Effector CD8-positive, alpha-beta T cell (primary cell): ENCODE results near the gene TEX12.
"Not testable (repeated sequence)": the region's sequence is repeated elsewhere in the genome, so short reads cannot be mapped to it uniquely, and the experiment has no call there.

Experiments used
- DNase-seq: peaks from one replicate; lab custom pipeline; 2025; lab: John Stamatoyannopoulos, UW

TEX12 gene

DNA sequence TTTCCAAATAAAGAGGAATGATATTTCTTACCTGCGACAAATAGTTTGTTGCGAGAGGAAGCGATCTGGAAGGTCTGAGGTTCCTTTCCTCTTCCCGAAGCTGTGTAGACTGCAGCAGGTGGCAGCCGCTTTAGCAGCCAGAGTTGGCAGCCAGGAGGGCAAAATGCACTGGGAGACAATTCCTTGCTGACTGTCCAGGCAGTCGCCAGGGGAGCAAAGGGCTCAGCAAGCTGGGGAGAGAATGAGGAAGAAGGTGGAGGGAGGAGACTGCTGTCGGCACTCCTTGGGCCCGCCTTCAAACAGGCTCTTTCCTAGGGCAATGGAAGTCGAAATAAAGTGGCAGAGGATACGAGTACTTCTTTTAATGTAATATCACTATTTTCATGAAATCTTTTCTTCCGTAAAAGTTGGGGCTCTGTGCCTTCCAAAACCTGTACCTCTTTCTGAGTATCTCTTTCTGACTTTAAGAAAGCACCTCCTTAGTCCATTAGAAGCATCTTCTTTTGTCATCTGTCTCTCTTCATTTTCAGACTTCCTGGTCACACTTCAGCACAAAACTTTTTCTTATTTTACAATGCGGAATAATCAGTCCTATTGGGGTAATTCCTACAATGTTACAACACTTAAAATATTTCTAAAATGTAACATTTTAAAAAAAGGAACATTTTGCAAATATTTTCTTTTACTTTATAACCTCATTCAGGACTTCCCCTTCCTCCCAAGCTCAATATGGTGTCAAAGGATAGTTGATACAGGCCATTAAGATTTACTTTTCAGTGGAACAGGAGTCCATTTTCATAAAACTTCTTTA lies 3.1 kb upstream of the TEX12 start, which contains the start of gene IL18:
Gene IL18, minus strand, starts transcription at position 220 of the 811 bp plus-strand sequence. CDS start 9,041 bp downstream, outside the sequence.
- DNase-seq: no peak

DNA sequence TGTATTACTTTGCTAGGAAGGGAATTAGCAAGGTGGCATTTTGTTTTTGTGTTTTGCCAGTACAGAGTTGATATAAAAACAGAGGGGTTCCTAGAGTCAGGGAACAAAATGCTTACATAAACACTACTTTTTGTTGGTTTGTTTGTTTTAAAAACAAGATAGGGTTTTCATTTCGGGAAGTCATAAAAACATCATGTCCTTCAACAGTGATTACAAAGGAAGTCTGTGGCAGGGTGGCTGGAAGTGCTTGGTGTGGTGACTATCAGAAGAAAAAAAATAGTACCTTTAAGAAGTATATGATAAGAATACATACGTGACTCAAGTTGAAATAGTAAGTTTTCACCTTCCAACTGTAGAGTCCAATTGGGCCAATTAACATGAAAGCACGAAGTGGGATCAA lies 2.1 kb upstream of the TEX12 start:
- no peak for DNase-seq

DNA sequence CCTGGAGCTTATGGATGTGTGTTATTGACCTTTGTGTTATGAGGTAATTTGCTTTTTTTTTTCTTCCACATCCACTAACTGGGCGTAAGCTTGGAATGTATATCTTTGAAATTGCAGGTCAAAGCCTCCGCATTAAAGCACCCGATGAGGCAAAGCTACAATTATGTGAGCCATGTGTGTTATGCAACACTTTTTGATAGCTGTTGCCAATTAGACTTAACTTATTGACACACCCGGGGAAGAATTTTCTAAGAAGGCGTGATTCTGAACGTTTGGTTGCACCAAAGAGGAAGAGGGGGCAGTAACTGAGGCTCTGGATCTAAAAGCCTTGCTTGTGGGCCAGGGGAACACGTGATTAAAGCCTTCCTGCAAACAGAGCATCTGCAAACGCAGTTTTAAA lies 610 bp upstream of the TEX12 start:
- no peak for DNase-seq

DNA sequence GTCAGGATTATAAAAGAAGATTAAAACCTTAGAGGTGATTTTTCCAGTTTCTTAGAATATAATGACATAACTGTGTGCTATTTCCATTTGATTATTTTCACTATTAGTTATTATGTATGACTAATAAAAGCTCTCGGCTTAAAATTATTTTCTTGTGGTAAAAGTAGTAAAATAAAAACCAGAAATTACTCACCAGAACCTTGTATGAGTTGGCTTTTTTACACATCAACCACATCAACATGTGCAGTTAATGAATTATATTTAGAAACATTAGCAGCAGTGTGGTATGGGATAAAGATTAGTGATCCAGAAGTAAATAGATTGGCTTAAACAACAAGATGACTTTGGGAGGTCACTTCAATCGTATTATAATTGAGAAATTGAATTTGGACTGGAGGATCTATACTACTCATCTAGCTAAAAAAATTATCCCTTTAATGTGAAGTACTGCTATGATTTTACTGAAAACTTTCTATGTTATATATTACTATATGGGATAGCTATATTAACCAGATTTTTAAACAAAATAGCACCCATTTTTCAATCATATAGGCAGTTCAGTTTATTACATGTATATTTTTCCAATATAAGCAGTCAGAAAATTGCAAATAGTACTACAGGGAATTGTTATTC lies 5.3 kb downstream of the TEX12 start:
- DNase-seq: no peak

DNA sequence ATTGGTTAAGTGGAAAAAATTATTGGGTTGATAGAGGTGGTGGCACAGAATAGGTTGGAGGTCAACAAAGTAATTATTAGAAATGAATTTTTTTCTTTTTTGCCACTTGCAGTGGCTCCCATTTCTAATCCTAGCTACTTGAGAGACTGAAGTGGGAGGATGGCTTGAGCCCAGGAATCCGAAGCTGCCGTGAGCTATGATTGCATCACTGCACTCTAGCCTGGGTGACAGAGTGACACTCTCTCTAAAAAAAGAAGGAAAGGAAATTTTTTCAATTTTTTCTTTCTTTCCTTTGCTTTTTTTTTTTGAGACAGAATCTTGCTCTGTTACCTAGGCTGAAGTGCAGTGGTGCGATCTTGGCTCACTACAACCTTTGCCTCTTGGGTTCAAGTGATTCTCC lies 6.0 kb downstream of the TEX12 start:
- DNase-seq: no peak

DNA sequence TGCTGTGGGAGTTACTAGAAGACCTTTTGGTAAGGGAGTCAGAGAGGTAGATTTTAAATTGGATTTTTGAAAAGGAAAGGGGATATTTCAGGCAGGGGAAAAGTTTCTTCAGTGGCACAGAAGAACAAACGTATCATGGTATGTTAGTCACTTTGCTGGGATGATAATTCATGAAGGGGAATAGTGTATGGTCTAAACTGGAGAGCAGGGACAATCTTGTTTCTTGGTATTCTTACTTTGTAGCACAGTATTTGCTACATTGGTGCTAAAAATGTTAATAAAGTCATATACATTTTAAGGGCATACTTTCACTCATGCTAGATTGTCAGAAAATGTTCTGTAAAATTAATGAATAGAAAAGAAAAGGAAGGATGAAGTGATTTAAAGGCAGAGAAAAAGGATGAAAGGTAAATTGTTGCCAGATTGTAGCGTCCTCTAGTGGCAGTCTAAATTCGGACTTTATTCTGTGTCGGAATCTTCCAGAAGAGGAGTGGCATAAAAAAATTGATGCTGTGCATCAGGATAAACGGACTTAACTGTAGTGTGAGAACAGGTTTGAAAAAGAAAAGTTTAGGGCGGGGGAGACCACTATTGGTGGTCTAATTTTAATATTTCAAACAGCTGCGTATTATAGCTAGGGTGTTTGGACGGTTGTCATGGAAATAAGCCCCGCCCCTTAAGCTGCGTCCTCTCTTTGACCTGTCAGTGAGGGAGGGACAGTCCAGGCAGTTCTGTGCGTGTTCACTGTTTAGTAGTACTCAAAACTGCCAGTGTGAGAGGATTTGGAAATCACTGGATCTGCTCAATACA lies 7.8 kb downstream of the TEX12 start, which contains the start of gene BCO2:
Gene BCO2, plus strand, starts transcription at position 724 of the 810 bp plus-strand sequence. CDS start 90 bp downstream, outside the sequence.
- no peak for DNase-seq

DNA sequence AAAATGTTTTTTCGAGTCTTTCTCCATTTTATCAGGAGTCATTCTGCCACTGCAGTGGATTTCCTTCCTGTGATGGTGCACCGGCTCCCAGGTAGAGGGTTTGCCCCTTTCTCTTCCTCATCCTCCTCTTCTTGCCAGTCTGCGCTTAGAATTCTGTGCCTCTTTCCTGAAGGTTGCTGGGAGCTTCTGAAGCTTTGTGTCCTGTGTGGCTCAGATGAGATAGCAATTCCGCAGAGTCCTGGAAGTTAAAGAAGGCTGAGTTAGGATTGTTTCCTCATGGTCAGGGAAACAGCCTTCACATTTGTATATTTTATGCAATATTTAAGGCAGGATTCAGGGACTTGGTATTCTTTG lies 8.4 kb downstream of the TEX12 start:
- DNase-seq: no peak

DNA sequence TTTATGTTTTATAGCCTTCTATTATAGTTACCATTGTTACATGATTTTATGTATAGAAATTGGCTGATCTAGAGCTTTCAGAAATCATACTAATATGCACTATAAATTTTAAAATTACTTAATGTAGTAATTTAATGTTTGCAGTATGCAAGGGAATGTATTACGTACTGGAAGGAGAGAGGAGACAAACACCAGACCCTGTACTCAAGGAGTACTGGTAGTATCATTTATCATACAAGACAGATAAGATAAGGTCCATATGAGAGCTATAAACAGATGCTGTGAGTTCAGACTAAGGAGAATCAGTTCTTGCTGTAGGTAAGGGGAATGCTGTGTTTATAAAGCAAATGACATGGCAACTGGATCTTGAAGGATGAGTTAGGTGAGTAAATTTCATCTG lies 8.9 kb downstream of the TEX12 start:
- DNase-seq: no peak

DNA sequence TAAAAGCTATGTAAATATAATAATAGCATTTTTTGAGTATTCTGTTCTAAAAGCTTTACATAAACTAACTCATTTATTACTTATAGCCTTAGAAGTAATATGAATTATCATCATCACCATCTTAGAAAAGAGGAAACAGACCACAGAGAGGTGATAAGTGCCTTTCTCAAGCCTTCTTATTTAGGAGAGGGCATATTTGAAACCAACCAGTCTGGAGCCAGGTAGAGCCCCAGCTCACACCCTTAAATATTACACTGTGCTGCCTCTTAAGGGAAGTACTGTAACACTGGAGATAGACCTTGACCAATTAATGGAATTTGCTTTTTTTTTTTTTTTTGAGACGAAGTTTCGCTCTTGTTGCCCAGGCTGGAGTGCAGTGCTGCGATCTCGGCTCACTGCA lies 10.4 kb downstream of the TEX12 start:
- DNase-seq: no peak

DNA sequence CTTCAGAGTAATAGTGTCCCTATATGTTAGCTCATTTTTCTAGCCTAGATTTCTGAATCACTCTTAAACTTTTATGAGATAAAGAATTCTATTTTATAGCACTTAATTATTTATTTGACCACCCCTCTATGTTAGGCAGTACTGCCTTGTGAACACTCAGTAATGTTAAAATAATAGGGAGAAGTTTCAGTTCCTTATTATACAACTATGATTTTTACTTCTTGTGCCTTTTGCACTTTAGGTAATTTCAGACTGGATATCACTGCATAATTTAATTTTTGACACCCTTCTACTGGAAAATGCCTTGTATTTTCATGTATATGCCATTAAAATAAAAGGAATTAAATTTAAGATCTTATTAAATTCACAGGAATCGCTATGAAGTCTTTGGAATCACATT lies 11.3 kb downstream of the TEX12 start:
- no peak for DNase-seq

DNA sequence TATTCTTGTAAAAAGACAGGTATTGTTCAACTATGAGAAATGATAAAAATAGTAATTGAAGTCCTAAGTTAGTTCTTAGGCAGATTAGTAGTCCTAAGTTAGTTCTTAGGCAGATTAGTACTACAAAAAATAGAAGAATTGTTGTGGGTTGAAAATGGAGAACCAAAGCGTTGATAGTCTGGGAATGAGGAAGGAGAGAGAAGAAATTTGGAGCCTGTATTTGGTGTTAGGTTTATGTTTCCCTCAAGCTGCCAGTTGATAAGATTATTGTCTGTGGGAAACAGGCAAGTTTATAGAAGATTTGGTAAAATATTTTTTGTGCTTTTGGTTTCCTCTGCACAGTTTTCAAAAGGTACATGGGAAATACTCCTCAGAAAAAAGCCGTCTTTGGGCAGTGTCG lies 11.8 kb downstream of the TEX12 start:
- no peak for DNase-seq

DNA sequence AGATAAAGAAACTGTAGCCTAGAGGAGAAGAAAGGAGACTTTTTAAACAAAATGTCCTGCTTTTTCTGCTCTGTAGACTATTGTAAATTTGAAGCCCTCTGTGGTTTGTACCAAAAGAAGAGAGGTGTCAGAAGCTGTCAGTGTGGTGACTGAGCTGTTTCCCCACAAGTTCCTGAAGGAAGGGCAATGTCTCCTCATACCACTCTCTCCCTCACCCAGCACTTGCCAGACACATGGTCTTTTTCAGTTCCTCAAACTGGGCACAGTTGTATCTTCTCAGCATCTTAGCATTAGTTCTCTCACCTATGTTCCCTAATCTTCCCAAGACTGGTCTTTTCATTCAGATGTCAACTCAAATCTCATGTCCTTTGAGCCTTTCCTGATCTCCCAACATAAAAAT lies 12.4 kb downstream of the TEX12 start:
- no peak for DNase-seq

DNA sequence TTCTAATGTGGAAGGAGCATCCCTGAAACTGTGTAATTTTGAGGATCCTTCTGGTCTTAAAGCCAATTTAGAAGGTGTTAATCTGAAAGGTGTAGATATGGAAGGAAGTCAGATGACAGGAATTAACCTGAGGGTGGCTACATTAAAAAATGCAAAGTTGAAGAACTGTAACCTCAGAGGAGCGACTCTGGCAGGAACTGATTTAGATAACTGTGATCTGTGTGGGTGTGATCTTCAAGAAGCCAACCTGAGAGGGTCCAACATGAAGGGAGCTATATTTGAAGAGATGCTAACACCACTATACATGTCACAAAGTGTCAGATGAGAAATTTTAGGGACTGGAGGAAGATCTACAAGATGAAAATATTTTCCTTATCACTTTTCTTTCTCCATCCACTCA lies 15.7 kb downstream of the TEX12 start:
- DNase-seq: no peak

DNA sequence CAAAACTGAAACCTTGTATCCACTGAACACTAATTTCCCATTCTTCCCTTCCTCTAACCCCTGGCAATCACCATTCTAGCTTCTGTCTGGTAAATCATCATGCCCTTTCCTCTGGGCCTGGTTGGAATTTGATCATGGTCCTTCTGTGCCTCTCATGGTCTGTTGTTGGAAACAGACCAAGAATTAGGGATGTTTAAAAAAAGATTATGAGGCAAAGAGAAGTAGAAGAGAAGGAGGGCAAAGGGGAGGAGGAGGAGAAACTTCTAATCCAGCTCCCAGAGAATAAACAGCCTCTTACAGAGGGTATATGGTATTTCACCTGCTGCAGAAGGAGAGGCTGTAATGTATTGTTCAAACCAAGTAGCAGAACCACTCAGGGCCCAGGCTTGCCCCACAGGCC lies 18.7 kb downstream of the TEX12 start:
- DNase-seq: no peak

DNA sequence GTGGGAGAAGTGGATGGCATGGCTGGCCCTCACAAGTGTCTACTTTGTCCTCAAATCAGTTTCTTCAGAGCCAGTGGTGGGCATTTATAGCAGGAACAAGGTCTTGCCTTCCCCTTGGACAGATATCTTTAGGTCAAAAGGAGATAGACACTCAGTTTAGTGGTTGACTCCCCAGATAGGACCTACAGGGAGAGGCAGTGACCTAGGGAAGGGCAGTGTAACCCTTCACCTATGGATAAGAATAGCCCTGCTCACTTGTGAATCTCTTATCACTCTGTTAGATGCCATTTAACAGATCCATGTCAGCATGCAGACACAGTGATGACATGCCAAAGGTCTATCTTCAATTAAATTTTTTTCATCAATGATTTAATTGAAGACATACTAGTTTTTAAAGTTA lies 19.1 kb downstream of the TEX12 start:
- no peak for DNase-seq

DNA sequence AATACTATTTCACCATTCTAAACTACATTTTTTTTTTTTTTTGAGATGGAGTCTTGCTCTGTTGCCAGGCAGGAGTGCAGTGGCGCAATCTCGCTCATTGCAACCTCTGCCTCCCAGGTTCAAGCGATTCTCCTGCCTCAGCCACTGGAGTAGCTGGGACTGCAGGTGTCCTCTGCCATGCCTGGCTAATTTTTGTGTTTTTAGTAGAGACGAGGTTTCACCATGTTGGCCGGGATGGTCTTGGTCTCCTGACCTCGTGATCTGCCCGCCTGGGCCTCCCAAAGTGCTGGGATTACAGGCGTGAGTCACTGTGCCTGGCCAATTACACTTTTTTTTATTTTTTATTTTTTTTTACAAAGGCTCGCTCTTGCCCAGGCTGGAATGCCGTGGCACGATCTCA lies 27.9 kb downstream of the TEX12 start:
- not testable (repeated sequence) for DNase-seq

DNA sequence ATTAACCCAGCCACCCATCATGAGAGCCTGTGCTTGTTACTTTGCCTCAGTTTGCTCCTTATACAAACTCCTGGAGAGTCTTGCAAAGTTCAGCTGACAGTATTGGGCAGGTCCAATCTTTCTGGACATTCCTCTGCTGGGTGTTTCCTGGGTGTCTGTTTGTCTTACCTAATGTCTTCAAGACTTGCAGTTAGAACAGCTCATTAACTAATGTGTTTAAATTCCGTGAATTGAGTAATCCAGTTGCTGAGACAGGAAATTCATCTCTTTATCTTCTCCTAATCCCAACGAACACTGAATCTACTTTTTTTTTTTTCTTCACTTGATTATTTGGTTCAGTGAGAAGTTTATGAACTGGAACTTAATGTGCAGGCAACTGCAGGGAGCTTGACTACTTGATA lies 28.8 kb downstream of the TEX12 start:
- no peak for DNase-seq

DNA sequence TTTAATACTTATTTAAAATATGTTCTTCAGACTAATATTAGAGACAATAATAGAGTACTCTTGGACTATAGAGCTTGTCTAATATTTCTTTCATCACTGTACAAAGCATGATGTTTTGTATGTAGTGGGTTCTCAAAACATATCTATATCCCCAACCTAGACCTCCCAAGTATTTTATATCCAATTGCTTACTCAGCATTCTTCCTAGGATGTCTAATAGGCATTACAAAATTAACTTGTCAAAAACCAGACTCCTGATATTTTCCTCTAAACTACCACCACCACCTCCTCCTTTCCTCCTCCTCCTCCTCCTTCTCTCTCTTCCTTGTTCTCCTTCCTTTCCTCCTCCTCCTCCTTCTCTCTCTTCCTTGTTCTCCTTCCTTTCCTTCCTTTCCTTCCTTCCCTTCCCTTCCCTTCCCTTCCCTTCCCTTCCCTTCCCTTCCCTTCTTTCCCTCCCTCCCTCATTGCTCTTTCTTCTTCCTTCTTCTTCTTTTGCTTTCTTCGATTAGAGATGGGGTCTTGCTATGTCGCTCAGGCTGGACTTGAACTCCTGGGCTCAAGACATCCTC lies 29.4 kb downstream of the TEX12 start:
- no peak for DNase-seq

DNA sequence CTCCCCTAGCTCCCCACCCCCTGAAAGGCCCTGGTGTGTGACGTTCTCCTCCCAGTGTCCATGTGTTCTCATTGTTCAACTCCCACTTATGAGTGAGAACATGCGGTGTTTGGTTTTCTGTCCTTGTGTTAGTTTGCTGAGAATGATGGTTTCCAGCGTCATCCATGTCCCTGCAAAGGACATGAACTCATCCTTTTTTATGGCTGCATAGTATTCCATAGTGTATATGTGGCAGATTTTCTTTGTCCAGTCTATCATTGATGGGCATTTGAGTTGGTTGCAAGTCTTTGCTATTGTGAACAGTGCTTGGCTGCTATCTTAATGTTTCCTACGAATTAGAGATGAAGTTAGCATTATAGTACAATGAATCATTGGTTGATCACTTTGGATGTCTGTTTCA lies 31.9 kb downstream of the TEX12 start:
- not testable (repeated sequence) for DNase-seq

DNA sequence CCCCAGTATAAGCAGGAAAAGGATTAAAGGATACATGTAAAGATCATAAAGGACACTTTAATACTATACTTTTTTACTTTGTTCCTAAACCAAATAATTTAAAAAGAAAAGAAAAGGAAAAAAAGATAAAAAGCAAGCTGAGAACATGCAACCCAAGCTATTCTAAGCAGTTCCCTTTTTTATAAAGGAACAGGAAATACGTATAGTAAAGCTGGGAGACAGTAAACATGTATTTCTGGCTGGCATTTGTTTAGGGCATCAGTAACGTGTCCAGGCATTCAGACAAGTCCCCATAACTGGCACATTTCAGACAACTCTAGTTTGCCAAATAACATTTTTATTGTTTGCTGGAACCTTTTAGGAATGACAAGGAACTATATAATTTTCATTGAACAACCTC lies 33.1 kb downstream of the TEX12 start:
- DNase-seq: no peak

DNA sequence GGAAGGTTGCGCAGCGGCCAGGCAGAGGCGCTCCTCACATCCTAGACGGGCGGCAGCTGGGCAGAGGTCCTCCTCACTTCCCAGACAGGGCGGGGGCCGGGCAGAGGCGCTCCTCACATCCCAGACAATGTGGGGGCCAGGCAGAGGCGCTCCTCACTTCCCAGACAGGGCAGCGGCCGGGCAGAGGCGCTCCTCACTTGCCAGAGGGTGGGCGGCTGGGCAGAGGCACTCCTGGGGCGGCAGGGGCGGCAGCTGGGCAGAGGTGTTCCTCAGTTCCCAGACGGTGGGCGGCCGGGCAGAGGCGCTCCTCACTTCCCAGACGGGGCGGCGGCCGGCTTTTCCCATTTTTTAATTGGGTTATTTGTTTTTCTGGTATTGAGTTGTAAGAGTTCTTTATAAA lies 38.9 kb downstream of the TEX12 start:
- DNase-seq: no peak

DNA sequence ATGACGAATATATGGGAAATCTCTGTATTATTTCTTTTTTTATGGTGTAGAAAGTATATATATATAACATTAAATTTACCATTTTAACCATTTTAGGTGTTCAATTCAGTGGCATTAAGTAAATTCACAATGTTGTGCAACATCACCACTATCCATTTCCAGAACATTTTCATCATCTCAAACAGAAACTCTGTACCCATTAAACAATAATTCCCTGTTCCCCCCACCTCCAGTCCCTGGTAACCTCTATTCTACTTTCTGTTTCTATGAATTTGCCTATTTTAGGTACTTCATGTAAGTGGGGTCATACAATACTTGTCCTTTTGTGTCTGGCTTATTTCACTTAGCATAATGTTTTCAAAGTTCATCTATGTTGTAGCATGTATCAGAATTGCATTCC lies 43.7 kb downstream of the TEX12 start:
- no peak for DNase-seq
